ENCODE data around the gene MYO7B. TPM values are rescaled to one million over a fixed set of nuclear protein-coding genes. Genes with fewer than 3 reads are reported as not detected.

Gene MYO7B
- total and polyA plus RNA-seq, 2 donors (not counting 1 experiment from before 2014, with no cell fraction given), result under 0.01 TPM; not detected in 1

DNA sequence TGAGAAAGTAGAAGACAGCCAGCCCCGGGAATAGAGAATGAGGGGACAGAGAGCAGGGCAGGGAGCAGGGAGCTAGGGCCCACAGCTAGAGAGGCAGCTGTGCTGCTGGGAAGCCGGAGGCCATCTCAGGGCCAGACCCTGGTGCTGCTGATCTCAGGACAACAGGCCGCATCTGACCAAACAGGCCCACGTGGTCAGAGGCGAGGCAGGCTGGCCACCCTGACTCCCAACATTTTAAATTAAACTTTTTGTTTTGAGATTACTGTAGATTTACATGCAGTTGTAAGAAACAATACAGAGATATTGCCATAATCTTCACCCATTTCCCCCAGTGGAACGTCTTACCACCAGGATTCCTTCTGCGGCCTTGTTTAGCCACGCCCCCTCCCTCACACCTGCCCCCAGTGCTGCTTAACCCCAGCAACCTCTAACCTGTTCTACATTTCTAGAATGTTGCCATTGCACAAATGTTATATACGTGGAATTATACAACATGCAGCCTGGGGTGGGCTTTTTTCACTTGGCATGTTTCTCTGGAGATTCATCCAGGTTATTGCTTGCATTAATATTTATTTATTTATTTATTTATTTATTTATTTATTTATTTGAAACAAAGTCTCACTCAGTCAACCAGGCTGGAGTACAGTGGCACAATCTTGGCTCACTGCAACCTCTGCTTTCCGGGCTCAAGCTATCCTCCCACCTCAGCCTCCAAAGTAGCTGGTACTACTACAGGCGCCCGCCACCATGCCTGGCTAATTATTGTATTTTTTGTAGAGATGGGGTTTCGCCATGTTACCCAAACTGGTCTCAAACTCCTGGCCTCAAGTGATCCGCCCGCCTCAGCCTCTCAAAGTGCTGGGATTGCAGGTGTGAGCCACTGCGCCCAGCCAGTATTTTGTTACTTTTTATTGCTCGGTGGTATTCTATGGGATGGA, 61.8 kb downstream of the MYO7B start:
- Histone ChIP-seq H3K27me3 (ENCODE audit: control insufficient read depth, insufficient read depth, low read length) (no peaks in the 10 kb centered on the region), H3K4me1 (ENCODE audit: control insufficient read depth, extremely low read depth, insufficient read depth, low read length) (no peaks in the 10 kb centered on the region), H3K27ac (ENCODE audit: insufficient read depth, low read length) (no peak overlapping the region), H3K79me2 (ENCODE audit: control insufficient read depth, insufficient read depth, low read length) (no peaks in the 10 kb centered on the region), H2AFZ (ENCODE audit: low read length) (no peak overlapping the region), H3K9me3 (ENCODE audit: control insufficient read depth, insufficient read depth, low read depth, low read length) (no peaks in the 10 kb centered on the region), H4K20me1 (ENCODE audit: control insufficient read depth, extremely low read depth, insufficient read depth, low read length) (no peaks in the 10 kb centered on the region), H3K36me3 (ENCODE audit: control insufficient read depth, insufficient read depth, low read length) (no peaks in the 10 kb centered on the region), H3K4me3 (replicated peaks in 1 of 4; ENCODE audit: control extremely low read depth in 1 of 4, insufficient read depth in 1 of 4, low read depth in 3 of 4, low read length in 4 of 4) (no peak overlapping the region), H3K9ac (ENCODE audit: insufficient read depth, low read length) (no peak overlapping the region), H3K4me2 (ENCODE audit: extremely low read depth, insufficient read depth, low read length) (no peak overlapping the region)
- TF ChIP-seq, protein P1, sequence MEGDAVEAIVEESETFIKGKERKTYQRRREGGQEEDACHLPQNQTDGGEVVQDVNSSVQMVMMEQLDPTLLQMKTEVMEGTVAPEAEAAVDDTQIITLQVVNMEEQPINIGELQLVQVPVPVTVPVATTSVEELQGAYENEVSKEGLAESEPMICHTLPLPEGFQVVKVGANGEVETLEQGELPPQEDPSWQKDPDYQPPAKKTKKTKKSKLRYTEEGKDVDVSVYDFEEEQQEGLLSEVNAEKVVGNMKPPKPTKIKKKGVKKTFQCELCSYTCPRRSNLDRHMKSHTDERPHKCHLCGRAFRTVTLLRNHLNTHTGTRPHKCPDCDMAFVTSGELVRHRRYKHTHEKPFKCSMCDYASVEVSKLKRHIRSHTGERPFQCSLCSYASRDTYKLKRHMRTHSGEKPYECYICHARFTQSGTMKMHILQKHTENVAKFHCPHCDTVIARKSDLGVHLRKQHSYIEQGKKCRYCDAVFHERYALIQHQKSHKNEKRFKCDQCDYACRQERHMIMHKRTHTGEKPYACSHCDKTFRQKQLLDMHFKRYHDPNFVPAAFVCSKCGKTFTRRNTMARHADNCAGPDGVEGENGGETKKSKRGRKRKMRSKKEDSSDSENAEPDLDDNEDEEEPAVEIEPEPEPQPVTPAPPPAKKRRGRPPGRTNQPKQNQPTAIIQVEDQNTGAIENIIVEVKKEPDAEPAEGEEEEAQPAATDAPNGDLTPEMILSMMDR (conservative IDR thresholded peaks at IDR 0.05 in 1 of 2, IDR thresholded peaks at IDR 0.05 in 1 of 2; ENCODE audit: low read depth in 1 of 2, low read length in 2 of 2), result no peak
- TF ChIP-seq EZH2 (IDR thresholded peaks at IDR 0.05; ENCODE audit: low read length, missing control alignments), result no peak
- DNase-seq (ENCODE audit: low read depth in 2 of 2), result no peak

- H4K20me1 ChIP-seq (ENCODE audit: control insufficient read depth, extremely low read depth, insufficient read depth, low read length), result no peaks in the 10 kb centered on the region
- TF ChIP-seq, protein P1 (conservative IDR thresholded peaks at IDR 0.05 in 1 of 2, IDR thresholded peaks at IDR 0.05 in 1 of 2; ENCODE audit: low read depth in 1 of 2, low read length in 2 of 2), result no peak
- TF ChIP-seq EZH2 (IDR thresholded peaks at IDR 0.05; ENCODE audit: low read length, missing control alignments), result no peak
- H3K36me3 ChIP-seq (ENCODE audit: control insufficient read depth, insufficient read depth, low read length), result no peaks in the 10 kb centered on the region
- DNase-seq (ENCODE audit: low read depth in 2 of 2), result peak; percentile 2 to 73
- H3K27ac ChIP-seq (ENCODE audit: insufficient read depth, low read length), result no peak overlapping the region
- no peak overlapping the region for H3K9ac ChIP-seq (ENCODE audit: insufficient read depth, low read length)
- no peaks in the 10 kb centered on the region for H3K79me2 ChIP-seq (ENCODE audit: control insufficient read depth, insufficient read depth, low read length)
- no peaks in the 10 kb centered on the region for H3K9me3 ChIP-seq (ENCODE audit: control insufficient read depth, insufficient read depth, low read depth, low read length)
- H3K4me2 ChIP-seq (ENCODE audit: extremely low read depth, insufficient read depth, low read length), result no peak overlapping the region
- H3K27me3 ChIP-seq (ENCODE audit: control insufficient read depth, insufficient read depth, low read length), result no peaks in the 10 kb centered on the region
- H3K4me1 ChIP-seq (ENCODE audit: control insufficient read depth, extremely low read depth, insufficient read depth, low read length), result no peaks in the 10 kb centered on the region
- H3K4me3 ChIP-seq (replicated peaks in 1 of 4; ENCODE audit: control extremely low read depth in 1 of 4, insufficient read depth in 1 of 4, low read depth in 3 of 4, low read length in 4 of 4), result no peak overlapping the region
- H2AFZ ChIP-seq (ENCODE audit: low read length), result no peak overlapping the region
Measured at GRCh38 chr2:127597984-127598380, 62.5 kb downstream of the MYO7B start.

DNA sequence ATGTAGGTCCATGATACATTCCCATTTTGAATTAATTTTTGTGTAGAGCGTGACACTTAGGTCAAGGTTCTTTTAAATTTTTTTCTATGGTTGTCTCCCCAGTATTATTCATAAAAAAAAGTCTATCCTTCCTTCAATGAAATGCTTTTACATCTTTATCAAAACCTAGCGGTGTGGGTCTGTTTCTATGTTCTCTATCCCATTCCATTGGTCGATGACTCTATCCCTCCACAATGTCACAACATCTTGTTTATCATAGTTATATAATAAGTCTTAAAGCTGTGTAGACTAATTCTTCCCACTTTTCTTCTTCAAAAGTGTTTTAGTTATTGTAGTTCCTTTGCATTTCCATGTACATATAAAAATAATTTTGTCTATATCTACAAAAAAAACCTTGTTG, 63.2 kb downstream of the MYO7B start:
- Histone ChIP-seq H3K4me1 (ENCODE audit: control insufficient read depth, extremely low read depth, insufficient read depth, low read length) (no peaks in the 10 kb centered on the region), H3K27ac (ENCODE audit: insufficient read depth, low read length) (no peak overlapping the region), H3K4me2 (ENCODE audit: extremely low read depth, insufficient read depth, low read length) (no peak overlapping the region), H2AFZ (ENCODE audit: low read length) (no peak overlapping the region), H3K9ac (ENCODE audit: insufficient read depth, low read length) (no peak overlapping the region), H3K36me3 (ENCODE audit: control insufficient read depth, insufficient read depth, low read length) (no peaks in the 10 kb centered on the region), H3K9me3 (ENCODE audit: control insufficient read depth, insufficient read depth, low read depth, low read length) (no peaks in the 10 kb centered on the region), H3K79me2 (ENCODE audit: control insufficient read depth, insufficient read depth, low read length) (no peaks in the 10 kb centered on the region), H3K27me3 (ENCODE audit: control insufficient read depth, insufficient read depth, low read length) (no peaks in the 10 kb centered on the region), H4K20me1 (ENCODE audit: control insufficient read depth, extremely low read depth, insufficient read depth, low read length) (no peaks in the 10 kb centered on the region), H3K4me3 (replicated peaks in 1 of 4; ENCODE audit: control extremely low read depth in 1 of 4, insufficient read depth in 1 of 4, low read depth in 3 of 4, low read length in 4 of 4) (no peak overlapping the region)
- peak in 1 of 2 donors; percentile 19 for DNase-seq (ENCODE audit: low read depth in 2 of 2)
- no peak for TF ChIP-seq EZH2 (IDR thresholded peaks at IDR 0.05; ENCODE audit: low read length, missing control alignments)
- TF ChIP-seq, protein P1 (conservative IDR thresholded peaks at IDR 0.05 in 1 of 2, IDR thresholded peaks at IDR 0.05 in 1 of 2; ENCODE audit: low read depth in 1 of 2, low read length in 2 of 2), result no peak
